MM.1S (cell line): ENCODE results near the gene MED13.

ENCODE experiments used
- DNase-seq: peaks from one replicate; pipeline ENCODE4 v3.0.0-alpha.2; 2015
- H2AFZ ChIP-seq: fragments of 300-600 bp; sonication (generic); 2 replicates; pipeline ENCODE4 v1.6.0; 2016; ENCODE audit warnings: antibody characterized with exemption, low read length
- H3F3A ChIP-seq: fragments of 300-600 bp; sonication (generic); 2 replicates; pipeline ENCODE4 v1.6.1; 2016; ENCODE audit warnings: mild to moderate bottlenecking, antibody characterized with exemption, low read length, moderate library complexity, mixed read lengths; ENCODE audit not compliant: insufficient read depth
- H3K27ac ChIP-seq: fragments of 300-600 bp; sonication (generic); 2 replicates; pipeline ENCODE4 v1.5.1; 2016; ENCODE audit warnings: mild to moderate bottlenecking, low read length
- H3K27me3 ChIP-seq: fragments of 300-600 bp; sonication (generic); replicated peaks from 2 replicates; pipeline ENCODE4 v1.6.0; 2016; ENCODE audit warnings: low read length; ENCODE audit not compliant: insufficient read depth
- H3K36me3 ChIP-seq: fragments of 300-600 bp; sonication (generic); replicated peaks from 2 replicates; pipeline ENCODE4 v1.6.1; 2016; ENCODE audit warnings: mild to moderate bottlenecking, low read length, mixed read lengths; ENCODE audit not compliant: insufficient read depth
- H3K4me1 ChIP-seq: fragments of 300-600 bp; sonication (generic); 2 replicates; pipeline ENCODE4 v1.6.1; 2016; ENCODE audit warnings: low read length, mixed read lengths
- H3K4me2 ChIP-seq: fragments of 300-600 bp; sonication (generic); 2 replicates; pipeline ENCODE4 v1.6.0; 2016; ENCODE audit warnings: low read depth, low read length
- H3K4me3 ChIP-seq: fragments of 300-600 bp; sonication (generic); 2 replicates; pipeline ENCODE4 v1.5.1; 2016; ENCODE audit warnings: low read length, mixed read lengths
- H3K79me2 ChIP-seq: fragments of 300-600 bp; sonication (generic); 2 replicates; pipeline ENCODE4 v1.6.1; 2016; ENCODE audit warnings: mixed run types, low read length, mixed read lengths
- H3K9ac ChIP-seq: fragments of 300-600 bp; sonication (generic); 2 replicates; pipeline ENCODE4 v1.6.1; 2016; ENCODE audit warnings: low read length, mixed read lengths
- H3K9me2 ChIP-seq: fragments of 300-600 bp; sonication (generic); replicated peaks from 2 replicates; pipeline ENCODE4 v1.6.1; 2016; ENCODE audit warnings: mild to moderate bottlenecking, low read length, mixed read lengths; ENCODE audit not compliant: insufficient read depth
- H3K9me3 ChIP-seq: fragments of 300-600 bp; sonication (generic); replicated peaks from 2 replicates; pipeline ENCODE4 v1.6.1; 2016; ENCODE audit warnings: mild to moderate bottlenecking, low read length, mixed read lengths; ENCODE audit not compliant: insufficient read depth
- H4K20me1 ChIP-seq: fragments of 300-600 bp; sonication (generic); 2 replicates; pipeline ENCODE4 v1.6.1; 2016; ENCODE audit warnings: mild to moderate bottlenecking, low read length, moderate library complexity, mixed read lengths; ENCODE audit not compliant: insufficient read depth
- EZH2 ChIP-seq: fragments of 300-600 bp; sonication (generic); optimal IDR thresholded peaks from 2 replicates; pipeline ENCODE3; 2017; ENCODE audit warnings: low read depth, mild to moderate bottlenecking, antibody characterized with exemption, low read length, mixed read lengths
- EZH2phosphoT487 ChIP-seq: fragments of 300-600 bp; sonication (generic); IDR thresholded peaks from 2 replicates; pipeline ENCODE4 v1.6.1; 2018; ENCODE audit warnings: antibody characterized with exemption, low read length
- TF ChIP-seq, protein P1 (sequence below): fragments of 300-600 bp; sonication (generic); IDR thresholded peaks from 2 replicates; pipeline ENCODE4 v1.5.1; 2016; ENCODE audit warnings: antibody characterized with exemption, low read length, mixed read lengths

MED13 gene

DNA sequence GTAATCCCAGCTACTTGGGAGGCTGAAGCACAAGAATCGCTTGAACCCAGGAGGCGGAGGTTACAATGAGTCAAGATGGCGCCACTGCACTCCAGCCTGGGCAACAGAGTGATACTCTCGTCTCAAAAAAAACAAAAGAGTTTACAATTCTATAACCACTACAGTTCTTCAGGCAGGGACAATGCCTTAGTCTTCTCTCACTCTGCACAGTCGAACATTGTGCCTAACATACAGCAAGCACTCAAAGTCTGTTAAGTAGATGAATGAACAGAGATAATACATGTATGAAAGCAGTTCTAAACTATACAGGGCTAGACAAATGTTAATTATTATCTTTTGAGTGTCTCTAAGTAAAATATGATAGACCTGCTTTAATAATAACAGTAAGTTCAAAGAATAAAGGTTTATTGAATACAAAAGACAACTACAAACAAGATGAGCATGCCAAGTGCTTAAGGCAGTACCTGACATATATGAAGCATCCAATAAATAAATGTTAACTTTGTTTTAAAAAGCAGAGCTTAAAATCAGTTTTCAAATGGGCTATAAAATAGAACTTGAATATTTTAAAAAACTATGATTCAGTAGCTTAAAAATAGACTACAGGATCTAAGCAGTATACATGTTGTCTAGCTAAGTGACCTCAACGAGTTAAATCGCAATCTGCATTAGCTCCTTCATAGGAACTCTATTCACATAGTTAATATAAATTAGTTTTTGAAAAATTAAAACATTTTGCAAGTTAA is 156.6 kb downstream of the MED13 start:
- H3K9ac ChIP-seq = no peak overlapping the region
- TF ChIP-seq, protein P1, sequence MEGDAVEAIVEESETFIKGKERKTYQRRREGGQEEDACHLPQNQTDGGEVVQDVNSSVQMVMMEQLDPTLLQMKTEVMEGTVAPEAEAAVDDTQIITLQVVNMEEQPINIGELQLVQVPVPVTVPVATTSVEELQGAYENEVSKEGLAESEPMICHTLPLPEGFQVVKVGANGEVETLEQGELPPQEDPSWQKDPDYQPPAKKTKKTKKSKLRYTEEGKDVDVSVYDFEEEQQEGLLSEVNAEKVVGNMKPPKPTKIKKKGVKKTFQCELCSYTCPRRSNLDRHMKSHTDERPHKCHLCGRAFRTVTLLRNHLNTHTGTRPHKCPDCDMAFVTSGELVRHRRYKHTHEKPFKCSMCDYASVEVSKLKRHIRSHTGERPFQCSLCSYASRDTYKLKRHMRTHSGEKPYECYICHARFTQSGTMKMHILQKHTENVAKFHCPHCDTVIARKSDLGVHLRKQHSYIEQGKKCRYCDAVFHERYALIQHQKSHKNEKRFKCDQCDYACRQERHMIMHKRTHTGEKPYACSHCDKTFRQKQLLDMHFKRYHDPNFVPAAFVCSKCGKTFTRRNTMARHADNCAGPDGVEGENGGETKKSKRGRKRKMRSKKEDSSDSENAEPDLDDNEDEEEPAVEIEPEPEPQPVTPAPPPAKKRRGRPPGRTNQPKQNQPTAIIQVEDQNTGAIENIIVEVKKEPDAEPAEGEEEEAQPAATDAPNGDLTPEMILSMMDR = no peak
- TF ChIP-seq EZH2 = no peak
- no peak for TF ChIP-seq EZH2phosphoT487
- no peaks in the 10 kb centered on the region for H3K27me3 ChIP-seq
- H3K36me3 ChIP-seq = no peaks in the 10 kb centered on the region; the same call in 1 of the 2 replicates
- no peak for DNase-seq
- H3K79me2 ChIP-seq = no peaks in the 10 kb centered on the region
- no peaks in the 10 kb centered on the region for H3K4me1 ChIP-seq
- H2AFZ ChIP-seq = no peak overlapping the region
- no peaks in the 10 kb centered on the region for H3K9me2 ChIP-seq
- no peak overlapping the region for H3K4me3 ChIP-seq
- H3K27ac ChIP-seq = no peak overlapping the region
- H3K9me3 ChIP-seq = no peaks in the 10 kb centered on the region
- no peak overlapping the region for H3K4me2 ChIP-seq
- H3F3A ChIP-seq = no peaks in the 10 kb centered on the region
- no peaks in the 10 kb centered on the region for H4K20me1 ChIP-seq

DNA sequence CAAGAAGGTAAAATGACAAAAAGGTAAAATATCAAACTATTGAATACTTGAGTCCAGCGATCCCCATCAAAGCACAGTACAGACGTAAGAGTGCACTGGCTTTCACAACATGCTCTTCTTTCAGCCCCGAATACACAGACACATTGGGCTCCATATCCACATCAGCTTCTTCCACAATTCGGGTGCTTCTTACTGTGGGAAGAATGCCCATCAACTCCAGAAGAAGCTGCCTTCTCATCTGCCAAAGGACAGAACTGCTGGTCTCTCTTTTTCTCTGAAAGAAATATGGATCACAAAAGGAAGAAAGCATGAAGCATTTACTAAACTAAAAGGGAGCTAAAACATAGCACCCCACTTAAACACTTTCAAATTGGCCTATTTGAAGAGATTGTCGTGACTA is 157.7 kb downstream of the MED13 start:
- H3K27ac ChIP-seq = no peak overlapping the region
- TF ChIP-seq EZH2 = no peak
- TF ChIP-seq, protein P1 = no peak
- TF ChIP-seq EZH2phosphoT487 = no peak
- H3K36me3 ChIP-seq = no peaks in the 10 kb centered on the region; the same call in 1 of the 2 replicates
- no peak overlapping the region for H2AFZ ChIP-seq
- H3F3A ChIP-seq = no peaks in the 10 kb centered on the region
- H3K9me3 ChIP-seq = no peaks in the 10 kb centered on the region
- no peaks in the 10 kb centered on the region for H3K79me2 ChIP-seq
- no peaks in the 10 kb centered on the region for H4K20me1 ChIP-seq
- H3K4me3 ChIP-seq = no peak overlapping the region
- H3K27me3 ChIP-seq = no peaks in the 10 kb centered on the region
- no peaks in the 10 kb centered on the region for H3K9me2 ChIP-seq
- H3K4me2 ChIP-seq = no peak overlapping the region
- H3K9ac ChIP-seq = no peak overlapping the region
- no peak for DNase-seq
- no peaks in the 10 kb centered on the region for H3K4me1 ChIP-seq

DNA sequence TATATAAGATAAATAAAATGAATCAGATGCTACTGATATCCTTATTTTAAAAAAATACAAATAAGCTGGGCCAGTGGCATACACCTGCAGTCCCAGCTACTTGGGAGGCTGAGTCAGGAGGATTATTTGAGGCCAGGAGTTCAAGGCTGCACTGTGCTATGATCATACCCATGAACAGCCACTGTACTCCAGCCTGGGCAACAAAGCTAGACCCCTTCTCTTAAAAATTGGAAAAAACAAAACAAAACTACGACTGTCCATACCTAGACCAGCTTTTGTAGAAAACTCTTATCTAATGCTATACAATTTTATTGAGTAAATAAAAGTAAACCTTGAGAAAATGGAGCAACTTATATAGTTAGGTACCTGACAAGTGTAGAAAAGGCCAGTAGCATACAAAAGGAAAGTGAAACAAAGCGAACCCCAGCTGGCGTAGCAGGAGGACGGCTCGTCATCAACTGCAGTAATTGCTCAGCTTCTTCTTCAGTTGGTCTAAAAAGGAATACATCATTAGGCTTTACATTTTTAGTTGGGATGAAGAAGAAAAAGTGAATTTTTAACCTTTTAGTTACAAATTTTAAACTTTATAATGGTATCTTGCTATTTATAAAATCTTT is 160.9 kb downstream of the MED13 start:
- Histone ChIP-seq H3K9ac (peak overlapping the region; percentile 33; the same call in 1 of the 2 replicates), H3K4me1 (no peaks in the 10 kb centered on the region), H3K9me3 (no peaks in the 10 kb centered on the region), H3K4me3 (peak overlapping the region; percentile 30), H3K79me2 (no peaks in the 10 kb centered on the region), H3F3A (no peaks in the 10 kb centered on the region), H2AFZ (peak overlapping the region; percentile 35), H3K4me2 (peak overlapping the region; percentile 57), H4K20me1 (no peaks in the 10 kb centered on the region), H3K27me3 (no peaks in the 10 kb centered on the region), H3K27ac (peak overlapping the region; percentile 41; the same call in 1 of the 2 replicates), H3K9me2 (no peaks in the 10 kb centered on the region), H3K36me3 (no peaks in the 10 kb centered on the region; the same call in 1 of the 2 replicates)
- peak; percentile 87 for DNase-seq
- TF ChIP-seq EZH2 (no peak), EZH2phosphoT487 (no peak)
- TF ChIP-seq, protein P1 = no peak
